Hindlimb muscle (tissue), 1 donor: ENCODE measurements around the gene TADA2B. TPM values are rescaled to one million over a fixed set of nuclear protein-coding genes. Genes with fewer than 3 reads are reported as not detected.
A peak's percentile ranks its signal among the peaks of the same experiment; 100 is the strongest.
"Not testable (repeated sequence)": the region's sequence is repeated elsewhere in the genome, so short reads cannot be mapped to it uniquely, and the experiment has no call there.

Experiments
- DNase-seq: peaks from one replicate; pipeline ENCODE4 v3.0.0-alpha.2; 2013
- polyA plus RNA-seq: library from polyadenylated mRNA; unstranded; fragments of 120-200 nt; gene quantifications from one replicate; pipeline ENCODE4 v1.2.1, GENCODE V29; 2013; ENCODE audit not compliant: insufficient read length

TADA2B gene
- polyA plus RNA-seq, 1 donor: 26.6 TPM

DNA sequence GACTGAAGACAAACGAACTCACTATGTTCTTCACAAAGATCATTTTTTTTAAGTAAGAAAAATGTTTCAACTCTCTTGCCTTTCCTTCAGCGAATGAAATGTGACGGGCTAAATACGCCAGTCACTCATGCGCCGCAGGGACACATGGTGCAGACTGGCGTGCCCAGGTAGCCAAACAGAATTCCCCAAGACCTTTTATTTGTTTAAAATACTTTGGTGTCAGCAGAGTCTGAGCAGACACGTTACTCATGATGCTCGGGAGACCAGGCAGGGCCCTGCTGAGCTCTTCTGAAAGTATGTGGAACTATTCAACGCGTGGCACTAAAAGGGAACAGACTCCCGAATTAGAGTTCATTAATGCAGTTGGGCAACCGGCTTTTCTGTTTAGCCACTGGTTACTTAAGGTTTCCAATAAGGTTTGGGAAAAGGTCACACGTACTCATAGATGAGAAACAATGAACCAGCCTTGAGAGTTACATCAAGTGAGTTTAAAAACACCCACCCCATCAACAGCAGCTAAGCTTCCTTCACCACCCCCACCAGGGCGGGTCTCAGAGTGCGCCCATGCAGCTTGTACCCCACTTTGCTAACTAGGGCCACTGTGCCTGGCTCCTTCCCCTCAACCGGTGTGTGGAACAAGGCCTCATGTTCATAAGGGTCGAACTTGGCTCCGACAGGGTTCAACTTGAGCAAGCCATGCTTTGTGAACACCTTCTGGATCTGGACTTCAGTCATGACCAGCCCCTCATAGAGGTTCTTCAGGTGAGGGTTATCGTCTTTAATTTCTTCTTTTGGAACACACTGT lies 17.4 kb downstream of the TADA2B start:
- no peak for DNase-seq

DNA sequence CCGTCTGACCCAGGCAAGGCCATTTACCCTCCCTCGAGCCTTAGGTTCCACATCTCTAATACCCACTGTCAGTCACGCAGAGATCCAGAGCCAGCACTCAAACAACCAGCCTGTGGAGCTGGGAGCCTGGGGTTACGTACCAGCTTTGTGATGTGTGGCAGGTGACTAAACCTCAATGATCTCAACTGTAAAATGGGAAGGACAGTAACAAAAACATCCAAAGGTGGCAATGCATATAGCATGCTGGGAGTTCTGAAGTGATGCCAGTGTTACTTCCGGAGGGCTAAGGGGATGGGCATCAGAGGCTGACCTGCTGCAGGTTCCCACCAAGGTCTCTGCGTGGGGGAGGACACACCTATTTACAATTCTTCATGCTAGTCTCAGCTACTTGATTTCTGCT lies 18.6 kb downstream of the TADA2B start:
- no peak for DNase-seq

DNA sequence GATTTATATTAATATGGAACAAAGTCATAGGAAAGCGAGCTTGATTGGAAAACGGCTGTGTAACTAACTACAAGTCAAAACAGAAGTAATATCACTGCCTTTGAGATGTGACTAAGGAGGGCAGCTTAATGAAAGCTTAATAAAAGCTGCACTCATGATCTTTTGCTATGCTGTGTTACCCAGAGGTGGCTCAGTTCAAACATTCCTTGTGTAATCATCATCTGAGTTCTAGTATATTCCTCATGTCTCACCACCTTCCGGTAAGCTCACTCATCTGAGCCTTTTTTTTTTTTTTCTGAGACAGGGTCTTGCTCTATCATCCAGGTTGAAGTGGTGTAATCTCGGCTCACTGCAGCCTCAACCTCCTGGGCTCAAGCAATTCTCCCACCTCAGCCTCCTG lies 19.6 kb downstream of the TADA2B start:
- DNase-seq: no peak

DNA sequence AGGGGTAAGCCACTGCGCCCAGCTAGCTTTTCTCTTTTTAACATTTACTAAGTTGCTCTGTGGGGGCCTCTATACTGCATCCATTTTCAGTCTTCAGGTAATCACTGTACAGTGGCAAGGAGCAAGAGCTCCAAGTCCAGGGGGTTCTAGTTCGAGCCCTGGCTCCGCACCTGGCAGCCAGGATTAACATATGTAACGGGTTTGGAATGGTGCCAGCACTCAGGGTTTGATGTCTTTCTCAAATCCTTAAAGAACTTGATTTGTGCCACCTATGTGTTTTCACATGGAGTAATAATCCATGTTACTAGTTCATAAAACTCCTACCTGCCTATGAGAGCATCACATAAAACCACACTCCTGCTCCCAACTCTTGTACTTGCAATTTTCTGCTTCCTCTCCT lies 20.2 kb downstream of the TADA2B start:
- DNase-seq: no peak

DNA sequence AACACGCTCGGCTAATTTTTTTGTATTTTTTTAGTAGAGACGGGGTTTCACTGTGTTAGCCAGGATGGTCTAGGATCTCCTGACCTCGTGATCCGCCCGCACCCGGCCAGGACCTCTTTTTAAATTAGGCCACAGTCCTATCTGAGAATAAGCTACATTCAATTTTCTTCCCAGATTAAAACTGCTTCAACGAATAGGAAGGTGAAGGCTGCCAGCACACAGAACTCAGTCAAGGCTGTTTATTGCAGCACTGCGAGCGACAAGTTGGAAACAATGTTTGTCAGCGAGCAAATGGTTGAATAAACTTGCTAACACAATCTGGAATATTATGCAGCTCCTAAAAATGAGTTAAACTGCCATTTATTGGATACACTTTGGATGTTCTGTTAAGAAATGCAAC lies 22.8 kb downstream of the TADA2B start:
- no peak for DNase-seq

DNA sequence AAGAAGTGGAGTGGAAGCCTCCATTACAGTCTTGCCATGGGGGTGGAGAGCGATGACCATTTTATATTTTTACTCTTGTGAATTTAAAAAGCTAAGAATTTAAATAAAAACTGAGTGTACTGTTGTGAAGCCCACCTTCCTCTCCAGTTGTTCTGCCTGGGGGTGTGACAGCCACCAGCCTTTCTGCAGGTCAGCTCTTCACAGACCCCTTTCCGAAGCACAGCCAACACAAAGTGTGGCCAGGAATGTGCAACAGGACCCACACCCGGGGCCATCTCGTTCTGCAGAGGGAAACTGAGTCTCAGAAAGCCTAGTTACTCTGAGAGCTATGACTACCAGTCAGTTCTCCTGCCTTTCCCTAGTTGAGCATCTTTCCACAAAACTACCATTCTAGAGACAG lies 23.3 kb downstream of the TADA2B start:
- DNase-seq: no peak

DNA sequence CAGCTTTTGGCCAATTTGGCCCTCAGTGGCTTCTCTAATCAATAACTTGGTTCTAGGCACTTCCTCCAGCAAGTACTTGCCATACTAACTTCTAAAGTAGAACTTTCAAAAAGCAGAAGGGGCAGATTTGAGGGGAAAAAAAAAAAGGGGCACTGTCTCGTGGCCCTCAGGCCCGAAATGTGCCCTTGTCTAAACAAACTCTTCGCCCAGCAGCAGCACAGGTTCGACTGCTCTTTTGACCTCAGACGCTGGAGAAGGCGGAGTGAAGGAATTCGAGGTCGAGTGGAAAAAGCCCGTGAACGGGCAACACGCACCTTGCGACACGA lies 23.9 kb downstream of the TADA2B start:
- DNase-seq: no peak

DNA sequence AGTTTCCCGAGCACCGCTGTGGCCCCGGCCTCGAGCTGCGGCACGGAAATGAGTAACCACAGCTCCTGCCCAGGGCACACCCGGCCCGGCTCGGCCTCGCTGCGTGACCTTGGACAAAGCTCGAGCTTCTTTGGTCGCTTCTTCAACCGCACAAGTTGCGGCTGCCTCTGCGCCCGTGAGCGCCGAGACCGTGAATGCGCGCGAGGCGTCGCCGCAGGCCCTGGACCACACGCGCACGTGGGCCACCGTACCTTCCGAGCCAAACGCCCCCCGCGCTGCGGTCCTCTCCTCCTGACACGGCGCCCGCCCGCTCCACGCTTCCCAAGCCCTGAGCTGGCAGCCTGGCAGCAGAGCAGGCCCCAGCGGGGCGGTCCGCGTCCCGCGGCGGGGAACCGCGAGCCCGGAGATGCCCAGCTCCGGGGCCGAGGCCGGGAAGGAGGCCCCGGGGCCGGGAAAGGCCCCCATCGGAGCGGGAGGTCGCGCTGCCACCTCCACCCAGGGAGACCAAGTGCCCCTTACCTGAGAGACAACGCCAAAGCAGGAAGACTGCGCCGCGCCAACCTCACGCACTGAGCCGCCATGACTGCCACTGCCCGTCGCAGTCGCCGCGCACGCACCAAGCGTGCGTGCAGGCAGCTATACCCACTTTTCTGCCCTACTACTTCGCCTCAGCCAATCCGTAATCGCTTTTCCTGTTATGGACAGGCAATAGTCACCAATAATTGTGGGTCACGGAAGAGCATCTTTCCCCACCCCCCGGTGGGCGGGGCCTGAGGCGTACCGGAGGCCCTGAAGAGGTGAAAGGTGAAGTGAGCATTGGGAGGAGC lies 24.5 kb downstream of the TADA2B start, which contains the start of gene GRPEL1:
Gene GRPEL1 (minus strand): TSS at position 613 of the 827 bp plus-strand sequence. CDS start 32 bp downstream, at position 581.
- peak; percentile 100 for DNase-seq

DNA sequence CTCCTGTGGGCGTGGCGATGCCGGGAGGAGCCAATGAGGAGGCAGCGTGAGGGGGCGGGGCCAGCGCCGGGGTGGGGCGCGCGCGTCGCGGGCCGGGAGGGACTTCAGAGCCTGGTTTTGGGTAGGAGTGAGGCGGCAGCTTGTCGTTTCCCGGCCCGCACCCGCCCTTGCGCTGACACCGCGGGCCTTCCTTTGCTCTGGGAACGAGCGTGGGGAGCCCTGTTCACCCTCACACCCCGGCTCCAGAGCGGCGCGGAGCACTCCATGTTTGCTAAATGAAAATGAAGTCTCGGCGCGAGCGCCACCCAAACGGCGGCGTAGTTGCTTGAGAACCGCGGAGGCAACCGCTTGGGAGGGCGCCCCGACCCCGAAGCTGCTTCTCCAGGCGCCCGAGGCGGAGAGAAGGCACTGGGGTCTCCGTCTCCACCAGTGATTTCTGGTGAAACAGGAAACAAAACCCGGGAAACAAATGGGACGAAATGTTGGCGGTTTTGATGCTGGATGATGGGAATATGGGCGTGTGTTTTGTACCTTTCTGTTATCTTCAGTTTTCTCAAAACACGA lies 25.2 kb downstream of the TADA2B start:
- DNase-seq: no peak

DNA sequence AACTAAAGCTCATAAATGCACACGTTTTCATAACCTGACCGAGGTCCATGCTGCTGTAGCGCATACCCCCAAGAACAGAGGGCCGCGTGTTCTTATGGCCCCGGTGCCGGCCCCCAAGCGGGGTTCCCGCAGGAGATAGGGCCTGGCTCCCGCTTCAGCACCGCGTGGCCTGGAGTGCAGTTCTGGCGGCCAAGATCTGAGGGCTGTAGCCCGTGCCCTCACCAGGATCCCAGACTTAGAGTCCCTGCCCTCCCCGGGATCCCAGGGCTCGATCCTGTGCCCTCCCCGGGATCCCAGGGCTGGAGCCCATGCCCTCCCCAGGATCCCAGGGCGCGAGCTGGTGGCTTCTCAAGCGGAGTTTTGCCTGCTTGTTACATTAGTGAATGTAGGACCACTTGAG lies 25.7 kb downstream of the TADA2B start:
- no peak for DNase-seq

DNA sequence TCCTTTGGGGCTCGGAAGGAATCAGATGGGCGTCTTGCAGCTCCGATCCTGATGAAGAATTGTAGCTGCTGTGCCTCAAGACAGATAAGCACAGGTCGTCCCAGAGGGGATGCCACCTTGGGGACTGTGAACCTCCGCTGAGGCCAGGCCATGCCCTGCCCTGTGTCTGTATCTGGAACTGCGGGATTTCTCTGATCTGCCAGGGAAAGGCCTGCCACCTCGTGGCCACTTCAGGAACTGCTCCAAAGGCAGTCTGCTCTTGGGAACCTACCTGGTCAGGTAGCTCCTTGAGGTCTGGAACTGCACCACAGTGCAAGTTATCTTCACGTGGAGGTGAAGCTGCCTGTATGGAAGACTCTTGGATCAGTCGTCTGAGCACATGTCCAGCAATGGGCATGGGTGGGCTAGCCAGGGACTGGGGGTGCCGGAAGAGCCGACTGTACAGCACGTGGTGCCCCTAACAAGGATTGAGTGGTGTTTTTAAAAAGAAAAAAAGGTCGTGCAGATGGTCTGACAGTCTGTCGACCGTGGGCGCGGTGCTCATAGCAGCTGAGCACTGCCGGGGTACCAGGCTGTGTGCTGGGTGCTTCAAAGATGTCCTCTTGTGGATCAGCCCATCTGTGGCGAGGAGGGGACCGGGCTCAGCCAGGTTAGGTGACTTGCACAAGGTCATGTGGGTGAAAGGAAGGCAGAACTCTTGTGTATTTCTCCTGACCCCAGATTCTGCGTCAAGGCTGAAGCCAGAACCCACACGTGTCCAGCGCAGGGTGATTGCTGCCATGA lies 27.7 kb downstream of the TADA2B start:
- DNase-seq: peak; percentile 73

DNA sequence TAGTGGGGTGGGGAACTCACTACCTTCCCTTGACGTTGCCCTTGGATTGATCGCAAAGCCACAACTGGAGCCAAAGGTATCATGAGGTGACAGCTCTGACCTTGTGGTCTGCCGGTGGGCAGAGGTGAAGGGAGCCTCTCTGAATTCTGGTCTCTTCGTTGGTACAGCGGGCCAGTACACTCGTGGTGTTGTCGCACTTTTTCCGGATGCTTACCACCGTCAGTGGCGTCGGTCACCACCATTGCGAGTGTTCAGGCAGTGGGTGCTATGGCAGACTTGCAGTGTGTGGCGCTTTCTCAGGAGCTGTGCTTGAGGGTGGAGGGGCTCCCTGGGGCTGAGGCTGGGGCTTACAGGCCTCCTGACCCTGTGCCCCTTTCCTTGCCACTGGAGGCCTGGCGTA lies 29.9 kb downstream of the TADA2B start:
- DNase-seq: no peak

DNA sequence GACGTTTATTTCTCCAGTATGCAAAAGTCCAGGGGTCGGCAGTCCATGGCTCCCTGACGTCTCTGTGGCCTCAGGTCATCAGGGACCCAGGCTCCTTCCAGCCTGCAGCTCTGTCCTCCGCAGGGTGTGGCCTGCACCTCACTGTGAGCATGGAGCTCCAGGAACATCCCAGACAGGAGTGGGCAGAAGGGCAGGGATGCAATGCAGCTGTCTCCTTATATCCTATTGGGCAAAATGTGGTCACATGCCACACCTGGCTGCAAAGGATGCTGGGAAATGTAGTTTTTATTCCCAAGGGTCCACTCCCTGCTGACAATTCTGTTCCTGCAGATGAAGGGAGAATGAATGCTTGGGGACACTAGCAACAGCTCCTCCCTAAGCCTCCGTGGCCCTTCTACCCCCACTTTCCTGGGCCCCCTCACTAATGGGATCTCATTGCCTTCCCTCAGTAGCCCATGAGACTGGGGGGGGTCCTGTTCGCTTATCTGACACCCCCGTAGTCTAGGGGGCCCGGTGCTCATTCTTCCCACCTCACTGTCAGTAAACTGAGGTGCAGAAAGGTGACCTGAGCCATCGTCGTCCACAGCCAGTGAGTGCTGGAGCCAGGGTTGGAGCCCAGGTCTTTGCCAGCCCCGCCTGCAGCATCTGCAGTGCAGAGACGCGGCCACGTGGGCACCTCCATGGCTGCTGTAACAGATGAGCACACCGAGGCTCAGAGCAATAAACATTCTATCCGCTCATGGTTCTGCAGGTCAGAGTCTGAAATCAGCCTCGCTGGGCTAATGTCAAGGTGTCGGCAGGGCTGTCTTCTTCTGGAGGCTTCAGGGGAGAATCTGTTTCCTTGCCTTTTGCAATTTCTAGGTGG lies 30.6 kb downstream of the TADA2B start:
- no peak for DNase-seq

DNA sequence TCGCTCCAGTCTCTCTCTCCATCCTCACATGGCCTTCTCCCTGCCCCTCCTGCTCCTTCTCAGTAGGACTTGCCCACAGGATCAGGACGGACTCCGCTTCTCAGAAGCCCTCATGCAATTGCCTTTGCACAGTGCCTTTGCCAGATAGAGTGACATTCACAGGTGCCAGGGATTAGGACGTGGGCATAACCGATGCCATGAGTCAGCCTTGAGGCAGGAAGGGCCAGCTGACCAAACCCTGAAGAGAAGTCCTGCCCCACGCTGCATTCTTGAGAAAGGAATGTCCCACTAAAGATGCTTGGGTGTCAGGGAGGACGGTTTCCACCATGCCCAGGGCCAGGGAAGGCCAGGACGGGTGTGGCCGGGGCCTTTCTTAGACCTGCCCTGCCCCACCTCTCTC lies 31.3 kb downstream of the TADA2B start:
- DNase-seq: no peak

DNA sequence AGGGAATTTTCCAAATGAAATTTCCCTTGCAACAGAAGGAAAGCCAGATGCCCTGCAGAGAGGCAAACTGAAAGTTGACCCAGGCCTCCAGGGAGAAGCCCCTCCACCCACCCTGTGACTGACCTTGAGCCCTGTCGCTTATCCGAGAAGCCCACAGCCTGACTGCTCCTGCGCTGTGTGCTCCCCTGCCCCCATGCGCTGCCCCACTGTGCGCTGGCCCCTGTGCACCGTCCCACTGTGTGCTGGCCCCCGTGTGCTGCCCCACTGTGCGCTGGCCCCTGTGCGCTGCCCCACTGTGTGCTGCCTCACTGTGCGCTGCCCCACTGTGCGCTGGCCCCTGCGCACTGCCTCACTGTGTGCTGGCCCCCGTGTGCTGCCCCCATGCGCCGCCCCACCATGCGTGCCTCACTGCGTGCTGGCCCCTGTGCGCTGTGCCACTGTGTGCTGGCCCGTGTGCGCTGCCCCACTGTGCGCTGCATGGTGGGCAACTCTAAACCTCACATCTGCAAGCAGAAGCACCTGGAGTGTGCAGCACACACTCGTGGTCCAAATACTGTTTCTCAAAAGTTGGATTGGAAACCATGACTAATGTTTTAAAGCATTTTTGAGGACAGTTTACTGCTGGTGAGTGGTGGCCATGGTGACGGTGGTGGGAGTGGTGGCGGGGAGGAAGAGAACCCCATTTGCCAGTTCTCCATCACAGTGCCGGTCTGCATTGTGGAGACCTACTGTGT lies 33.0 kb downstream of the TADA2B start:
- DNase-seq: no peak

DNA sequence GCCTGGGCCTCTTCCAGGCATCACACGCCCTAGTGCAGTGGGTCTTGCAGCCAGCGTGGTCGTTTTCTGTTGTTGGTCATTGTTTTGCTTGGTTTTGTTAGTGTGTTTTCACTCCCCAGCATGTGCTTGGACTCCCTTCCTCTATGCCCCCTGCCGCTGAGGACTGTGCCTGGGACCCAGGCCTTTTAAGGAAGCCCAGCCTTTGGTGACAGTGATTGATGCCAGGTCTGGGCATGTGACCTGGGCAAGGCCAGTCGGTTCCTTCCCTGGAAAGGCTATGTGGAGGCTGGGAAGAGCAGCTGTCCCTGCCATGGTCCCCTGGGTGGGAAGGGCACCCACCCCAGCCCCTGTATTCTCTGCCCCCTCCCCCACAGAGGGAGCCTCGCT lies 33.5 kb downstream of the TADA2B start:
- no peak for DNase-seq

DNA sequence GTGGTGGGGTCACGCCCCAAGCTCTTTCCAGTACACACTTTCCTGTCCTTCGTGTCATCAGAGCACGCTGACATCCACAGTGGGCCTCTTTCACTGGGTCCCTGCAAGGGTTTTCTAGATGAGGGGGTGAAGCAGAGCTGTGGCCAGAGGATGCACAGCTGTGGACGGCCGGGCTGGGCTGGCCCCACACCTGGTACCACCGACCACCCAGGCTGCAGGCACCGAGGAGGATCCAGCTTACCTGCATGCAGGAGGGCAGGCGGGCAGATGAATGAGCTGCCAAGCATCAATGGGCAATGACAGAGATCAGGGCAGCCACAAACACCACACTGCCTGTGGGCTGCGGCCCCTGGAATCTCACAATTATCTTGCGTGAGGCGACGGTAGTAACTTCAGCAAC lies 34.2 kb downstream of the TADA2B start:
- no peak for DNase-seq

DNA sequence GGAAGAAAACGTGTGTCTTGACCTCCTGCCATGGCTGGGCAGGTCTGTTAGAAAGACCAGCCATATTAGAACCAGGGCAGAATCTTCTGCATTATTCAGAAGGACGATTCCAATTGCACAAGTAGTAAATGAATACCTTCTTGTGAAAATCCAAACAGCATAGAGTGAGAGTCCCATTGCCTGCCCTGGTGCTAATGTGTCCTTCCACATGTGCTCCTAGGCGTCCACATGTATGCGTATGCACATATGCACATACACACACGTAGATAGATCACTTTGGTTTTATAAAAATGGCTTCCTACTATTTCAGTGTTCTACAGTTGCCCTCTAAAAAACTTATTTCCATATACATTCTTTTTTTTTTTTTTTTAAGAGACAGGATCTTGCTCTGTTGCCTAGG lies 34.9 kb downstream of the TADA2B start:
- no peak for DNase-seq

DNA sequence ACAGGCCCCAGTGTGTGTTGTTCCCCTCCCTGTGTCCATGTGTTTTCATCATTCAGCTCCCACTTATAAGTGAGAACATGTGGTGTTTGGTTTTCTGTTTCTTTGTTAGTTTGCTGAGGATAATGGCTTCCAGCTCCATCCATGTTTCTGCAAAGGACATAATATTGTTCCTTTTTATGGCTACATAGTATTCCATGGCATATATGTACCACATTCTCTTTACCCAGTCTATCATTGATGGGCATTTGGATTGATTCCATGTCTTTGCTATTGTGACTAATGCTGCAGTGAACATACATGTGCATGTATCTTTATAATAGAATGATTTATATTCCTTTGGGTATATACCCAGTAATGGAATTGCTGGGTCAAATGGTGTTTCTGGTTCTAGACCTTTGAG lies 36.3 kb downstream of the TADA2B start:
- not testable (repeated sequence) for DNase-seq

DNA sequence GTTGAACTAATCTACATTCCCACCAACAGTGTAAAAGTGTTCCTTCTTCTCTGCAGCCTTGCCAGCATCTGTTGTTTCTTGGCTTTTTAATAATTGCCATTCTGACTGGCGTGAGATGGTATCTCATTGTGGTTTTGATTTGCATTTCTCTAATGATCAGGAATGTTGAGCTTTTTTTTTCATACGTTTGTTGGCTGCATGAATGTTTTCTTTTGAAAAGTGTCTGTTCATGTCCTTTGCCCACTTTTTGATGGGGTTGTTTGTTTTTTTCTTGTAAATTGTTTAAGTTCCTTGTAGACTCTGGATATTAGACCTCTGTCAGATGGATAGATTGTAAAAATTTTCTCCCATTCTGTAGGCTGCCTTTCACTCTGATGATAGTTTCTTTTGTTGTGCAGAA lies 36.7 kb downstream of the TADA2B start:
- DNase-seq: not testable (repeated sequence)
